ENCODE measurements around the gene OTUD5. TPM values are rescaled to one million over a fixed set of nuclear protein-coding genes. Genes with fewer than 3 reads are reported as not detected.

Gene OTUD5
- 37.5 and 47.6 TPM in 2 replicates for total RNA-seq

GRCh38 chrX:48957477-48957826, at the start of gene OTUD5:
Gene OTUD5 (minus strand): TSS chrX:48957607. CDS start chrX:48957570, 37 bp downstream.

GRCh38 chrX:49002091-49002935, 44.9 kb upstream of the OTUD5 start, which contains the start of gene GRIPAP1:
Gene GRIPAP1 (minus strand): TSS chrX:49002264. CDS start chrX:49002229, 35 bp downstream.

GRCh38 chrX:48971249-48972219, 14.1 kb upstream of the OTUD5 start, which contains the start of gene KCND1:
Gene KCND1 (minus strand): TSS chrX:48971844. CDS start chrX:48970271, 1,573 bp downstream.

GRCh38 chrX:48918643-48919340, 38.6 kb downstream of the OTUD5 start, which contains the start of gene PIM2:
Gene PIM2 (minus strand): TSS chrX:48919024. CDS start chrX:48918834, 190 bp downstream.

GRCh38 chrX:48911412-48912182, 45.8 kb downstream of the OTUD5 start, which contains the start of gene SLC35A2:
Gene SLC35A2 (minus strand): TSS chrX:48911646. CDS start chrX:48911636, 10 bp downstream.

GRCh38 chrX:48897625-48898306, 59.6 kb downstream of the OTUD5 start, which contains the start of the genes PQBP1 and TIMM17B:
Gene PQBP1 (plus strand): TSS chrX:48897930. CDS start chrX:48898510, 580 bp downstream.
Gene TIMM17B (minus strand): TSS chrX:48897768. CDS start chrX:48897749, 19 bp downstream.

Other genes with a start within 250 kb of the OTUD5 start
- not detected in 2 replicates for gene GLOD5, start 195.9 kb downstream of the OTUD5 start, total RNA-seq
- gene GATA1, start 171.0 kb downstream of the OTUD5 start, total RNA-seq: not detected in 2 replicates
- gene HDAC6, start 155.5 kb downstream of the OTUD5 start, total RNA-seq: 28.1 and 36.1 TPM in 2 replicates
- not detected in 2 replicates for gene ERAS, start 131.1 kb downstream of the OTUD5 start, total RNA-seq
- gene PCSK1N, start 122.0 kb downstream of the OTUD5 start, total RNA-seq: 0.33 TPM in 1 of 2 replicates, not detected in the other
- gene TIMM17B, start 59.8 kb downstream of the OTUD5 start, total RNA-seq: 28.4 and 28.5 TPM in 2 replicates
- gene PQBP1, start 59.7 kb downstream of the OTUD5 start, total RNA-seq: 50.8 and 62.5 TPM in 2 replicates
- gene SLC35A2, start 46.0 kb downstream of the OTUD5 start, total RNA-seq: 13.2 and 16.4 TPM in 2 replicates
- gene PIM2, start 38.6 kb downstream of the OTUD5 start, total RNA-seq: 3.3 and 4.0 TPM in 2 replicates
- 1.9 and 4.3 TPM in 2 replicates for gene KCND1, start 14.2 kb upstream of the OTUD5 start, total RNA-seq
- 20.5 and 20.8 TPM in 2 replicates for gene GRIPAP1, start 44.7 kb upstream of the OTUD5 start, total RNA-seq
- 45.1 and 66.0 TPM in 2 replicates for gene TFE3, start 85.8 kb upstream of the OTUD5 start, total RNA-seq
- gene CCDC120, start 101.4 kb upstream of the OTUD5 start, total RNA-seq: 0.83 and 1.2 TPM in 2 replicates
- 14.6 and 15.3 TPM in 2 replicates for gene PRAF2, start 116.4 kb upstream of the OTUD5 start, total RNA-seq
- gene WDR45, start 122.3 kb upstream of the OTUD5 start, total RNA-seq: 54.3 and 58.6 TPM in 2 replicates
- gene GPKOW, start 166.1 kb upstream of the OTUD5 start, total RNA-seq: 20.0 and 23.9 TPM in 2 replicates
- 2.8 and 5.5 TPM in 2 replicates for gene MAGIX, start 205.2 kb upstream of the OTUD5 start, total RNA-seq
- gene PLP2, start 214.3 kb upstream of the OTUD5 start, total RNA-seq: 21.1 and 26.8 TPM in 2 replicates
- 7.1 and 10.4 TPM in 2 replicates for gene PRICKLE3, start 228.8 kb upstream of the OTUD5 start, total RNA-seq
- gene SYP, start 242.6 kb upstream of the OTUD5 start, total RNA-seq: 0.50 and 0.87 TPM in 2 replicates